ENCODE measurements around the gene RAP1A.

Gene RAP1A

DNA sequence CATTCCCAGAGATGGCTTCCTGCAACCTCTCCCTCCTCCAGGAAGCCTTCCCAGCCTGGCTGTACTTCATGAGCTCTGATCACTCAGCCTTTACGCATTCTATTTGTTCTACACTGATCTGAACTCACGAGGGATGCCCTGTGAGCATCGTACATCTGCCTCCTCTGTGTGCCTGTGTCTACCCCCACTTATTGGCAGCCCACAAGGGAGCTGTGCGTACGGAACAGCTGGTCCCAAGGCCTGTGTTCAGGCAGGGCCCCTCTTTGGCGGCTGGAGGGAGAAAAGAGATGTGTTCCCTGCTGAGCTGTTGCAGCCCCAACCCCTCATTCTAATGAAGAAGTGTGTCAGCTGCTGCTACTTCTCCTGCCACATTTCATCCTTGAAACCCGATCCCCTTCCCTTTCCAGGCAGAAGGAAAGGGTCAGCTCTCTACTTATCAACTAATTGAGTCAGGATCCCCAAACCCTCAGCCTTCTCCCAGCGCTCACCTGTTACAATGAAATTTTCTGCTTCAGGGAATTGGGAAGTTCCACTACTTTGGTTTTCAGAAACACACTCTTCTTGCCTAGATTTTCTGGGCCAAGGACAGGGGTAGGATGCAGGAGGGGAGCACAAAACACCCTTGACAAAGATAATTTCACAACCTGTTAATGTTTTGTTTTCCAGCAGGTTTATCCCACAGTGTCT, 116.4 kb downstream of the RAP1A start:
- DNase-seq (ENCODE audit: extremely low read depth, insufficient read length), result no peak
- TF ChIP-seq, protein P1, sequence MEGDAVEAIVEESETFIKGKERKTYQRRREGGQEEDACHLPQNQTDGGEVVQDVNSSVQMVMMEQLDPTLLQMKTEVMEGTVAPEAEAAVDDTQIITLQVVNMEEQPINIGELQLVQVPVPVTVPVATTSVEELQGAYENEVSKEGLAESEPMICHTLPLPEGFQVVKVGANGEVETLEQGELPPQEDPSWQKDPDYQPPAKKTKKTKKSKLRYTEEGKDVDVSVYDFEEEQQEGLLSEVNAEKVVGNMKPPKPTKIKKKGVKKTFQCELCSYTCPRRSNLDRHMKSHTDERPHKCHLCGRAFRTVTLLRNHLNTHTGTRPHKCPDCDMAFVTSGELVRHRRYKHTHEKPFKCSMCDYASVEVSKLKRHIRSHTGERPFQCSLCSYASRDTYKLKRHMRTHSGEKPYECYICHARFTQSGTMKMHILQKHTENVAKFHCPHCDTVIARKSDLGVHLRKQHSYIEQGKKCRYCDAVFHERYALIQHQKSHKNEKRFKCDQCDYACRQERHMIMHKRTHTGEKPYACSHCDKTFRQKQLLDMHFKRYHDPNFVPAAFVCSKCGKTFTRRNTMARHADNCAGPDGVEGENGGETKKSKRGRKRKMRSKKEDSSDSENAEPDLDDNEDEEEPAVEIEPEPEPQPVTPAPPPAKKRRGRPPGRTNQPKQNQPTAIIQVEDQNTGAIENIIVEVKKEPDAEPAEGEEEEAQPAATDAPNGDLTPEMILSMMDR (IDR thresholded peaks at IDR 0.05; ENCODE audit: insufficient read depth, low read length, poor library complexity, severe bottlenecking), result no peak
- no peaks in the 10 kb centered on the region for H3K27me3 ChIP-seq (replicated peaks; ENCODE audit: control insufficient read depth, insufficient read depth, low read length)
- no peak overlapping the region for H3K4me3 ChIP-seq (replicated peaks; ENCODE audit: low read depth, low read length)
- H3K36me3 ChIP-seq (ENCODE audit: control insufficient read depth, insufficient read depth, low read length), result peaks cover 3% of the 10 kb centered on the region

DNA sequence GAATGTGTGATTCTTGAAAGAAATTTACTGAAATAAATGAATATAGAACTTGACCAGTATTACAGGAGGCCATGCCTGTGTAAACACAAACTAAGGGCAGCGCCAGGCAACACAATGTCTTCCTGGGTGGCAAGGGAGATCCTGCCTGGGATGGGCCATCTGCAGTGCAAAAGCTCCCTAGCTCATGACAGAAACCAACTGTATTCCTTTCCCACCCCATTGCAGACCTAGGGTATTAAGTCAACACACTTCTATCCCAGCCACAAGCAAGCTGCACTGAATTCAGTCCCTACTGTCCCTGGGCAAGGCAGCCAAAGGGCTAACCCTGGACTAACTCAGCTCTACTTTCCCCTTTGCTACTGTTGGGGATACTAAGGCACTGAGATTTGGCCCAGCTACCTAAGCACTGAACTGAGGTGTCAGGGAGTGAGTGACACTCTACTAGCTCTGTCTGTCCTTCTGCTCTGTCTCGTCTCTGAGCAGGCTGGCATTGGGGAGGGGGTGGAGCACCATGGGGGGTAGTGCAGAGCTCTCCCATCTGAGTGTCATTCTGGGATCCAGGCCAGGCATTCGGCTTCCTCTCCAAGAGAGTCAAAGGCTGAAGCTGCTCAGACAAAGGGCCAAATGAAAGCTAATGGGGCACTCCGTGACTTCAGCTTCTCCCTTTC, 117.1 kb downstream of the RAP1A start:
- Histone ChIP-seq H3K36me3 (ENCODE audit: control insufficient read depth, insufficient read depth, low read length) (peaks cover 3% of the 10 kb centered on the region), H3K4me3 (replicated peaks; ENCODE audit: low read depth, low read length) (no peak overlapping the region), H3K27me3 (replicated peaks; ENCODE audit: control insufficient read depth, insufficient read depth, low read length) (no peaks in the 10 kb centered on the region; the same call in 1 of the 2 replicates)
- no peak for DNase-seq (ENCODE audit: extremely low read depth, insufficient read length)
- TF ChIP-seq, protein P1 (IDR thresholded peaks at IDR 0.05; ENCODE audit: insufficient read depth, low read length, poor library complexity, severe bottlenecking), result no peak

DNA sequence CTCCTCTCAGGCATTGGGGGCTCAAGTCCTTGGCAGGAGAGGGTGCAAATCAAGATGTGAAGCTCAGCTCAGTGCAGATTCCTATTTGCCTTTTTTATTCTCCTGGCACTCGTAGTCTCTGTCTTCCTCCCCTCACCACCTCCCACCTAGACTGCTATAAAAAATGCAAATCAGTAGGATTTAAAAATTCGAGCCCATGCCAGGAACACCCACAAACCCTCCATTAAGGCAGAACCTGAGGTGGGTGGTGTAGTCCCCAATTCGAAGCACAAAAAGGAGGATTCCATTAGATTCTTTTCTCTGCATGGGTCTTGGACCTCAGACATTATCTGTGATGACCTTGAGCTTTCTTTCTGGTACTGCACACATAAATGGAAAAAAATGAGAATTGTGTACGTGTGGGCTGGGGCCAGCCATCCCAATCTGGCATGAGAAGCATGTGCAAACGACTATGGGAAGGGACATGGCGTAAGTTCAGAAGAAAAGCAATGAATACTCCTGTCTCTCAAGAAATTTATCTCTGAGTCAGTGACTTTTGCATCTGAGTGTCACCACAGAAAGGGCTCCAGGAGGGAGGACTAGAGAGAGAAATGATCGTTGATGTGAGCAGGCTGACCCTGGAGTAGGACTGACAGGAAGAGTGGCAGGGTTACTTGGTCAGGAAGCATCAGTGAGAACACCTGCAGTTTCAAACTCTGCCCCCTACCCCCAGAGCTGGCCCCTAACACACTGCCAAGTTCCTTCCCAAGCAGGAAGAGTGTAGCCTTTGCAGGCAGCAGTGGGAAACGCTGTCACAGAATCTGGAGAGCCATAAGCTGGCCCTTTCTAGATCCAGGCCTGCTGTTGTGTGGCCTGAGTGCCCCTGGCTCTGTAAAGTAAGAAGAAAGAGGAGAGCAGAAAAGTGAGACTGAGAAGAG, 117.9 kb downstream of the RAP1A start:
- Histone ChIP-seq H3K4me3 (replicated peaks; ENCODE audit: low read depth, low read length) (peak overlapping the region; percentile 74), H3K27me3 (replicated peaks; ENCODE audit: control insufficient read depth, insufficient read depth, low read length) (no peaks in the 10 kb centered on the region; the same call in 1 of the 2 replicates), H3K36me3 (ENCODE audit: control insufficient read depth, insufficient read depth, low read length) (no peaks in the 10 kb centered on the region; the same call in 1 of the 2 replicates)
- TF ChIP-seq, protein P1 (IDR thresholded peaks at IDR 0.05; ENCODE audit: insufficient read depth, low read length, poor library complexity, severe bottlenecking), result no peak
- no peak for DNase-seq (ENCODE audit: extremely low read depth, insufficient read length)

DNA sequence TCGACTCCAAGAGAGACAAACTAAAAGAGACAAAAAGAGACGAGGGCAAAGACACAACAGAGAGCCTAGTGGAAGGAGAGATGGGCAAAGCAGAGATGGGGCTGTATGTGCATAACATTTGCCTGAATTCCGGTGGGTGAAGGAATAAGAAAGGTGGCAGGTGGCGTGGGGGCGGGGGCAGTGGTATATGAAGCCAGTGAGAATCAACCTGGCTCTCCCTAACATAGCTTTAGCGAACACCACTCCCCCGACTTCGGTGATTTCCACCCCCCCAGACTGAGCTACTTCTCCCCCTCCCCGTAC, 118.5 kb downstream of the RAP1A start:
- Histone ChIP-seq H3K36me3 (ENCODE audit: control insufficient read depth, insufficient read depth, low read length) (no peaks in the 10 kb centered on the region; the same call in 1 of the 2 replicates), H3K27me3 (replicated peaks; ENCODE audit: control insufficient read depth, insufficient read depth, low read length) (no peaks in the 10 kb centered on the region; the same call in 1 of the 2 replicates), H3K4me3 (replicated peaks; ENCODE audit: low read depth, low read length) (peak overlapping the region; percentile 74)
- TF ChIP-seq, protein P1 (IDR thresholded peaks at IDR 0.05; ENCODE audit: insufficient read depth, low read length, poor library complexity, severe bottlenecking), result no peak
- DNase-seq (ENCODE audit: extremely low read depth, insufficient read length), result no peak

DNA sequence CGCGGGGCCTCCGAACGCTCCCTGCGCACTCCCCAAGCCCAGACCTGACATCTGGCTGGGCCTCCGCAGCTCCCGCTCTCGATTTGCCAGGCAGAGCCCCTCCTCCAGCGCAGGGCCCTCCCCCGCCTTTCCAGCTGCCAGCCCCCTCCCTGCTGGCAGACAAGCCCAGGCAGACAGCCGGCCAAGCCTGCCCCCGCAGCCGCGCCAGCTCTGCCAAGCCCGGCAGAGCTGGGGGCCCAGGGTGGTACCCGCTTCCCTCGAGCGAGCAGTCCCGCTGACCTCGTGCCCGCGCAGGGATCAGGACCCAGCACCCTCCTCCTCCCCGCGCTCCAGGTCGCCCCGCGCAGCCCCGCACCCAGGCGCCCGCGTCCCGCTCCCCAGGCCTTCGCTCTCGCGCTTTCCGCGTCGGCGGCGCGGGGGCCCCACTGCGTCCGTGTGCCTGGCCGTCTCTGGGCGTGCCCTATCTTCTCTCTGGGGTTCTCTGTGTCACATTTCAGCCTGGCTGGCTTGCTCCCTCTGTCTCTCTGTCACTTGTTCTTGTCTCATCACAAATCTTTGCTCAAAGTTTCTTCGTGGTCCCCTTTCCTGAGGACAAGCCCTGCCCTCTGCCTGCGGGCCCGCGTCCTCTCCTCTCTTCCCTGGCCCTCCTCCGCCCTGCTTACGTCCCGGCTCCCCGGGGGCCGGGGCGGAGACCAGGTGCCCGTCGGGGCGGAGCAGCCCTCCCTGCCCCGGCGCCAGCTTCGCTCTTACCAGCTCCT, 119.0 kb downstream of the RAP1A start:
- Histone ChIP-seq H3K36me3 (ENCODE audit: control insufficient read depth, insufficient read depth, low read length) (no peaks in the 10 kb centered on the region; the same call in 1 of the 2 replicates), H3K4me3 (replicated peaks; ENCODE audit: low read depth, low read length) (peak overlapping the region; percentile 74), H3K27me3 (replicated peaks; ENCODE audit: control insufficient read depth, insufficient read depth, low read length) (no peaks in the 10 kb centered on the region; the same call in 1 of the 2 replicates)
- TF ChIP-seq, protein P1 (IDR thresholded peaks at IDR 0.05; ENCODE audit: insufficient read depth, low read length, poor library complexity, severe bottlenecking), result no peak
- DNase-seq (ENCODE audit: extremely low read depth, insufficient read length), result peak; percentile 72
